OCI-LY7 (cell line): ENCODE data around the gene YJU2.

Experiments used
- EZH2phosphoT487 ChIP-seq: fragments of 200-600 bp; sonication (generic); IDR thresholded peaks from 2 replicates; pipeline ENCODE4 v1.6.1; 2018; ENCODE audit warnings: low read depth, borderline replicate concordance, mild to moderate bottlenecking, mixed run types, antibody characterized with exemption, low read length, moderate library complexity, mixed read lengths
- TF ChIP-seq, protein P1 (sequence below): fragments of 200-600 bp; sonication (generic); conservative IDR thresholded peaks from 2 replicates; pipeline ENCODE4 v1.5.1; 2014; ENCODE audit warnings: mild to moderate bottlenecking, antibody characterized with exemption, low read length, moderate library complexity, mixed read lengths

DNA sequence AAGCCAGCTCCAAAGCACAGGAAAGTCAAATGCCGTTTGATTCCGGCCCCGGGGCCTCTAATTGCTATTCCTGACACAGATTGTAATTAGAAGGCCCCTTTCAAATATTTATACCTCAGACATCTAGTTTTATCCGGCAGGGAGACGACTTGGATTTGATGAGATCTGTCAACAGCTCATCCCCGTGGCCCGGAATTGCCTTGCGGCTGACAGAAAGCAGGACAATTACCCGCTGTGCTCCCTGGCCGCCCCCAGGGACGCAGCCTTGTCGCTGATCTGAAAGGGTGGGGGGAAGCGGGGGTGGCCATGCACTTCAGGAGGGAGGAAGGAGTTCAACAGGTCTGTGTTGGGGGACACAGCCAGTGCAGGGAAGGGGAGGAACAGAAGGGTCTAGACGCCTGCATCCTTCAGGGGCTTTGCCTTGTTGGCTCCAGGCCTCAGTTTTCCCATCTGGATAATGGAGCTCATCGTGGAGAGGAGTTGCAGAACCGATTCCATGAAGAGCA is 30.4 kb downstream of the YJU2 start:
- TF ChIP-seq, protein P1, sequence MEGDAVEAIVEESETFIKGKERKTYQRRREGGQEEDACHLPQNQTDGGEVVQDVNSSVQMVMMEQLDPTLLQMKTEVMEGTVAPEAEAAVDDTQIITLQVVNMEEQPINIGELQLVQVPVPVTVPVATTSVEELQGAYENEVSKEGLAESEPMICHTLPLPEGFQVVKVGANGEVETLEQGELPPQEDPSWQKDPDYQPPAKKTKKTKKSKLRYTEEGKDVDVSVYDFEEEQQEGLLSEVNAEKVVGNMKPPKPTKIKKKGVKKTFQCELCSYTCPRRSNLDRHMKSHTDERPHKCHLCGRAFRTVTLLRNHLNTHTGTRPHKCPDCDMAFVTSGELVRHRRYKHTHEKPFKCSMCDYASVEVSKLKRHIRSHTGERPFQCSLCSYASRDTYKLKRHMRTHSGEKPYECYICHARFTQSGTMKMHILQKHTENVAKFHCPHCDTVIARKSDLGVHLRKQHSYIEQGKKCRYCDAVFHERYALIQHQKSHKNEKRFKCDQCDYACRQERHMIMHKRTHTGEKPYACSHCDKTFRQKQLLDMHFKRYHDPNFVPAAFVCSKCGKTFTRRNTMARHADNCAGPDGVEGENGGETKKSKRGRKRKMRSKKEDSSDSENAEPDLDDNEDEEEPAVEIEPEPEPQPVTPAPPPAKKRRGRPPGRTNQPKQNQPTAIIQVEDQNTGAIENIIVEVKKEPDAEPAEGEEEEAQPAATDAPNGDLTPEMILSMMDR = no peak
- TF ChIP-seq EZH2phosphoT487 = no peak
